ENCODE results near the gene PARS2. TPM values are rescaled to one million over a fixed set of nuclear protein-coding genes. Genes with fewer than 3 reads are reported as not detected.

PARS2 gene
- total and polyA plus RNA-seq, 4 donors: 1.2 to 3.0 (median 2.3) TPM

- Histone ChIP-seq H3K36me3 (ENCODE audit: control insufficient read depth in 1 of 2, insufficient read depth in 2 of 2, low read length in 1 of 2) (no peaks in the 10 kb centered on the region), H3K27me3 (ENCODE audit: control insufficient read depth in 1 of 2, insufficient read depth in 2 of 2, low read length in 1 of 2) (no peaks in the 10 kb centered on the region), H3K4me1 (ENCODE audit: control insufficient read depth in 1 of 2, insufficient read depth in 2 of 2, low read length in 2 of 2) (no peaks in the 10 kb centered on the region), H3K4me3 (ENCODE audit: low read length in 2 of 2) (no peak overlapping the region), H3K9me3 (ENCODE audit: control insufficient read depth, low read length) (no peaks in the 10 kb centered on the region), H3K27ac (ENCODE audit: low read depth in 1 of 2, low read length in 2 of 2) (no peak overlapping the region)
- ATAC-seq (ENCODE audit: low FRiP score) (no peak), DNase-seq (no peak)
- intact Hi-C loops (cut with DNase I): no loop called here
- 72 to 74% methylated on average over 6 of the region's 6 CpGs for WGBS, 2 donors
These were observed 13.7 kb downstream of the PARS2 start for GRCh38 chr1:54750596-54750995.

- no peaks in the 10 kb centered on the region for H3K9me3 ChIP-seq (ENCODE audit: control insufficient read depth, low read length)
- intact Hi-C loops (cut with DNase I): no loop called here
- no peaks in the 10 kb centered on the region for H3K36me3 ChIP-seq (ENCODE audit: control insufficient read depth in 1 of 2, insufficient read depth in 2 of 2, low read length in 1 of 2)
- H3K4me3 ChIP-seq (ENCODE audit: low read length in 2 of 2): no peak overlapping the region
- peak; percentile 13 for ATAC-seq (ENCODE audit: low FRiP score)
- H3K27ac ChIP-seq (ENCODE audit: low read depth in 1 of 2, low read length in 2 of 2): no peak overlapping the region
- 82 to 86% methylated on average over 14 of the region's 14 CpGs for WGBS, 2 donors
- DNase-seq: no peak
- H3K4me1 ChIP-seq (ENCODE audit: control insufficient read depth in 1 of 2, insufficient read depth in 2 of 2, low read length in 2 of 2): no peaks in the 10 kb centered on the region
- H3K27me3 ChIP-seq (ENCODE audit: control insufficient read depth in 1 of 2, insufficient read depth in 2 of 2, low read length in 1 of 2): no peaks in the 10 kb centered on the region
These were observed 16.1 kb downstream of the PARS2 start for GRCh38 chr1:54748094-54748835.

- 93 to 96% methylated on average over 4 of the region's 4 CpGs for WGBS, 2 donors
- Histone ChIP-seq H3K36me3 (ENCODE audit: control insufficient read depth in 1 of 2, insufficient read depth in 2 of 2, low read length in 1 of 2) (peaks cover 0 to 8% of the 10 kb centered on the region in 2 donors), H3K9me3 (ENCODE audit: control insufficient read depth, low read length) (no peaks in the 10 kb centered on the region), H3K27ac (ENCODE audit: low read depth in 1 of 2, low read length in 2 of 2) (no peak overlapping the region), H3K4me3 (ENCODE audit: low read length in 2 of 2) (no peak overlapping the region), H3K4me1 (ENCODE audit: control insufficient read depth in 1 of 2, insufficient read depth in 2 of 2, low read length in 2 of 2) (no peaks in the 10 kb centered on the region), H3K27me3 (ENCODE audit: control insufficient read depth in 1 of 2, insufficient read depth in 2 of 2, low read length in 1 of 2) (no peaks in the 10 kb centered on the region)
- intact Hi-C loops (cut with DNase I): no loop called here
- DNase-seq: no peak
- no peak for ATAC-seq (ENCODE audit: low FRiP score)
These were observed 18.5 kb downstream of the PARS2 start for GRCh38 chr1:54745864-54746263.

GRCh38 chr1:54745274-54745673 is 19.0 kb downstream of the PARS2 start:
- no peaks in the 10 kb centered on the region for H3K4me1 ChIP-seq (ENCODE audit: control insufficient read depth in 1 of 2, insufficient read depth in 2 of 2, low read length in 2 of 2)

GRCh38 chr1:54744696-54745095 is 19.6 kb downstream of the PARS2 start:
- H3K27ac ChIP-seq (ENCODE audit: low read depth in 1 of 2, low read length in 2 of 2): no peak overlapping the region
- no peak for DNase-seq
- H3K27me3 ChIP-seq (ENCODE audit: control insufficient read depth in 1 of 2, insufficient read depth in 2 of 2, low read length in 1 of 2): no peaks in the 10 kb centered on the region
- H3K4me1 ChIP-seq (ENCODE audit: control insufficient read depth in 1 of 2, insufficient read depth in 2 of 2, low read length in 2 of 2): no peaks in the 10 kb centered on the region
- H3K9me3 ChIP-seq (ENCODE audit: control insufficient read depth, low read length): no peaks in the 10 kb centered on the region
- peaks cover 0 to 9% of the 10 kb centered on the region in 2 donors for H3K36me3 ChIP-seq (ENCODE audit: control insufficient read depth in 1 of 2, insufficient read depth in 2 of 2, low read length in 1 of 2)
- intact Hi-C loops (cut with DNase I): no loop called here
- no peak overlapping the region for H3K4me3 ChIP-seq (ENCODE audit: low read length in 2 of 2)
- 80 to 92% methylated on average over 3 of the region's 3 CpGs for WGBS, 2 donors
- no peak for ATAC-seq (ENCODE audit: low FRiP score)

More at GRCh38 chr1:54745274-54745673, 19.0 kb downstream of the PARS2 start:
- intact Hi-C loops (cut with DNase I): no loop called here
- H3K27me3 ChIP-seq (ENCODE audit: control insufficient read depth in 1 of 2, insufficient read depth in 2 of 2, low read length in 1 of 2): no peaks in the 10 kb centered on the region
- H3K9me3 ChIP-seq (ENCODE audit: control insufficient read depth, low read length): no peaks in the 10 kb centered on the region
- 85% methylated on average over 6 of the region's 6 CpGs for WGBS, 2 donors
- no peak overlapping the region for H3K27ac ChIP-seq (ENCODE audit: low read depth in 1 of 2, low read length in 2 of 2)
- H3K36me3 ChIP-seq (ENCODE audit: control insufficient read depth in 1 of 2, insufficient read depth in 2 of 2, low read length in 1 of 2): peaks cover 0 to 9% of the 10 kb centered on the region in 2 donors
- DNase-seq: no peak
- H3K4me3 ChIP-seq (ENCODE audit: low read length in 2 of 2): no peak overlapping the region
- no peak for ATAC-seq (ENCODE audit: low FRiP score)

- Histone ChIP-seq H3K36me3 (ENCODE audit: control insufficient read depth in 1 of 2, insufficient read depth in 2 of 2, low read length in 1 of 2) (peaks cover 0 to 13% of the 10 kb centered on the region in 2 donors), H3K9me3 (ENCODE audit: control insufficient read depth, low read length) (no peaks in the 10 kb centered on the region), H3K27me3 (ENCODE audit: control insufficient read depth in 1 of 2, insufficient read depth in 2 of 2, low read length in 1 of 2) (no peaks in the 10 kb centered on the region), H3K4me3 (ENCODE audit: low read length in 2 of 2) (no peak overlapping the region), H3K27ac (ENCODE audit: low read depth in 1 of 2, low read length in 2 of 2) (no peak overlapping the region), H3K4me1 (ENCODE audit: control insufficient read depth in 1 of 2, insufficient read depth in 2 of 2, low read length in 2 of 2) (no peaks in the 10 kb centered on the region)
- intact Hi-C loops (cut with DNase I): no loop called here
- DNase-seq (no peak), ATAC-seq (ENCODE audit: low FRiP score) (no peak)
- WGBS, 2 donors: 79 to 81% methylated on average over 12 of the region's 12 CpGs
These were observed 20.7 kb downstream of the PARS2 start for GRCh38 chr1:54743416-54744226.

- no peak overlapping the region for H3K27ac ChIP-seq (ENCODE audit: low read depth in 1 of 2, low read length in 2 of 2)
- intact Hi-C loops (cut with DNase I): no loop called here
- no peak for DNase-seq
- no peaks in the 10 kb centered on the region for H3K9me3 ChIP-seq (ENCODE audit: control insufficient read depth, low read length)
- H3K4me3 ChIP-seq (ENCODE audit: low read length in 2 of 2): no peak overlapping the region
- H3K36me3 ChIP-seq (ENCODE audit: control insufficient read depth in 1 of 2, insufficient read depth in 2 of 2, low read length in 1 of 2): peaks cover 0 to 13% of the 10 kb centered on the region in 2 donors
- H3K27me3 ChIP-seq (ENCODE audit: control insufficient read depth in 1 of 2, insufficient read depth in 2 of 2, low read length in 1 of 2): no peaks in the 10 kb centered on the region
- no peaks in the 10 kb centered on the region for H3K4me1 ChIP-seq (ENCODE audit: control insufficient read depth in 1 of 2, insufficient read depth in 2 of 2, low read length in 2 of 2)
- 53 to 62% methylated on average over 4 of the region's 4 CpGs for WGBS, 2 donors
- ATAC-seq (ENCODE audit: low FRiP score): no peak
These were observed 22.0 kb downstream of the PARS2 start for GRCh38 chr1:54742282-54742681.

- no peak for DNase-seq
- 78 to 83% methylated on average over 4 of the region's 4 CpGs for WGBS, 2 donors
- no peak for ATAC-seq (ENCODE audit: low FRiP score)
These were observed 22.8 kb downstream of the PARS2 start for GRCh38 chr1:54741531-54741930.

More at GRCh38 chr1:54741531-54741930, 22.8 kb downstream of the PARS2 start:
- intact Hi-C loops (cut with DNase I): no loop called here
- H3K27ac ChIP-seq (ENCODE audit: low read depth in 1 of 2, low read length in 2 of 2): no peak overlapping the region
- H3K27me3 ChIP-seq (ENCODE audit: control insufficient read depth in 1 of 2, insufficient read depth in 2 of 2, low read length in 1 of 2): no peaks in the 10 kb centered on the region
- H3K9me3 ChIP-seq (ENCODE audit: control insufficient read depth, low read length): no peaks in the 10 kb centered on the region
- H3K4me1 ChIP-seq (ENCODE audit: control insufficient read depth in 1 of 2, insufficient read depth in 2 of 2, low read length in 2 of 2): no peaks in the 10 kb centered on the region
- no peak overlapping the region for H3K4me3 ChIP-seq (ENCODE audit: low read length in 2 of 2)
- peaks cover 0 to 13% of the 10 kb centered on the region in 2 donors for H3K36me3 ChIP-seq (ENCODE audit: control insufficient read depth in 1 of 2, insufficient read depth in 2 of 2, low read length in 1 of 2)

Measured in aorta (tissue), 5 donors.